ENCODE results near the gene EVC2.
A peak's percentile ranks its signal among the peaks of the same experiment; 100 is the strongest.

EVC2 gene

DNA sequence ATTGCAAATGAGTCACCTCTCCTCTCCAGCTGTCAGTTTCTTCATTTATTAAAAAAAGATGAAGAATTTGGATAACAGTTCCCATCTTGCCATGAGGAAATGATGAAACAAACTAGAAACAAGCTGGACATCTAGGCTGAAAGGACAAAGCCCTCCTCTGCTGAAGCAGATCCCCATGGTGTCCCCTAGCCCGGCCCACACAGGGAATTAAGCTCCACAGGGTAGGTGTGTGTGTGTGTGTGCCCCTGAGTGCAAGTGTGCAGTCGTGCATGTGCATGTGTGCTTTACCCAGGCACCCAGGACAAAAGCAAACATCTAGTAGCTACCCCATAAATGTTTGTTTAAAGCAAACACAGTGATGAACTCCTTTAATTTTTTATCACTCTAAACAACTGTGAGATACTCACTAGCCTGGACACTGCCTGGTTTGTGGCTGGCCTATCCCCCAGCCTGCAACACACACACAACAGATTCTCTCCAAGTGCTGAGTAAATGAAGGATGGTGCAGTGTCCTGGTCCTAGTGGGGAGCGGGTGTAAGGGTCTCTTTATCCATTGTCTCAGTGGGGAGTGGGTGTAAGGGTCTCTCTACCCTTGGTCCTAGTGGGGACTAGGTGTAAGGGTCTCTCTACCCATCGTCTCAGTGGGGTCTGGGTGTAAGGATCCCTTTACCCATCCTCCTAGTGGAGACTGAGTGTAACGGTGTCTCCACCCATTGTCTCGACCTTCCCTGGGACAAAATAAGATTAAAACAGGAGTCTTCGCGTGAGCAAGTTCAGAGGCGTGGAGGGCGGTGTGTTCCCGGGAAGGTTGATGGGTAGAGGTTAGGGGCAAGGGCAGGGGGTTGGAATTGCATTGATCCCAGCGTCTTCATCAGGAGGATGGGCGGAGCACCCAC is 2.0 kb upstream of the EVC2 start:
- no peak for DNase-seq (ENCODE audit: low spot score)
- peaks cover 18% of the 10 kb centered on the region for H3K4me1 ChIP-seq (ENCODE audit: insufficient read depth, poor library complexity, severe bottlenecking)
- TF ChIP-seq CTCF (IDR thresholded peaks at IDR 0.05; ENCODE audit: poor library complexity, severe bottlenecking), result no peak

GRCh38 chr4:5709207-5709575 is 832 bp upstream of the EVC2 start:
- Histone ChIP-seq H3K9me3 (ENCODE audit: severe bottlenecking) (no peaks in the 10 kb centered on the region), H3K4me3 (ENCODE audit: severe bottlenecking) (no peak overlapping the region), H3K27ac (ENCODE audit: poor library complexity, severe bottlenecking) (peak overlapping the region; percentile 62), H3K36me3 (ENCODE audit: low read depth) (peaks cover 8% of the 10 kb centered on the region; the same call in 1 of the 2 replicates), H3K27me3 (ENCODE audit: insufficient read depth, poor library complexity, severe bottlenecking) (no peaks in the 10 kb centered on the region), H3K4me1 (ENCODE audit: insufficient read depth, poor library complexity, severe bottlenecking) (peaks cover 18% of the 10 kb centered on the region)
- DNase-seq (ENCODE audit: low spot score), result no peak
- ATAC-seq (ENCODE audit: low read depth), result no peak
- TF ChIP-seq CTCF (IDR thresholded peaks at IDR 0.05; ENCODE audit: poor library complexity, severe bottlenecking), result no peak

More for the DNA sequence above, 2.0 kb upstream of the EVC2 start:
- peak; percentile 11; the same call in 2 of the 3 replicates for ATAC-seq (ENCODE audit: low read depth)
- Histone ChIP-seq H3K9me3 (ENCODE audit: severe bottlenecking) (peaks cover 3% of the 10 kb centered on the region), H3K27ac (ENCODE audit: poor library complexity, severe bottlenecking) (peak overlapping the region; percentile 62), H3K4me3 (ENCODE audit: severe bottlenecking) (peak overlapping the region; percentile 62), H3K27me3 (ENCODE audit: insufficient read depth, poor library complexity, severe bottlenecking) (no peaks in the 10 kb centered on the region), H3K36me3 (ENCODE audit: low read depth) (peaks cover 13% of the 10 kb centered on the region)

GRCh38 chr4:5707778-5708448 is 446 bp downstream of the EVC2 start:
- peak; percentile 62 for ATAC-seq (ENCODE audit: low read depth)
- peak overlapping the region; percentile 78 for H3K4me3 ChIP-seq (ENCODE audit: severe bottlenecking)
- peaks cover 9% of the 10 kb centered on the region; the same call in 1 of the 2 replicates for H3K36me3 ChIP-seq (ENCODE audit: low read depth)
- peak overlapping the region; percentile 62 for H3K27ac ChIP-seq (ENCODE audit: poor library complexity, severe bottlenecking)
- H3K27me3 ChIP-seq (ENCODE audit: insufficient read depth, poor library complexity, severe bottlenecking), result no peaks in the 10 kb centered on the region
- TF ChIP-seq CTCF (IDR thresholded peaks at IDR 0.05; ENCODE audit: poor library complexity, severe bottlenecking), result peak; percentile 10
- no peaks in the 10 kb centered on the region for H3K9me3 ChIP-seq (ENCODE audit: severe bottlenecking)
- H3K4me1 ChIP-seq (ENCODE audit: insufficient read depth, poor library complexity, severe bottlenecking), result peaks cover 18% of the 10 kb centered on the region
- no peak for DNase-seq (ENCODE audit: low spot score)

- peak overlapping the region; percentile 78 for H3K4me3 ChIP-seq (ENCODE audit: severe bottlenecking)
Measured at GRCh38 chr4:5707366-5707765, 993 bp downstream of the EVC2 start.

More at GRCh38 chr4:5707366-5707765, 993 bp downstream of the EVC2 start:
- Histone ChIP-seq H3K27ac (ENCODE audit: poor library complexity, severe bottlenecking) (peak overlapping the region; percentile 62), H3K9me3 (ENCODE audit: severe bottlenecking) (no peaks in the 10 kb centered on the region), H3K4me1 (ENCODE audit: insufficient read depth, poor library complexity, severe bottlenecking) (peaks cover 18% of the 10 kb centered on the region), H3K36me3 (ENCODE audit: low read depth) (peaks cover 14% of the 10 kb centered on the region; the same call in 1 of the 2 replicates), H3K27me3 (ENCODE audit: insufficient read depth, poor library complexity, severe bottlenecking) (no peaks in the 10 kb centered on the region)
- ATAC-seq (ENCODE audit: low read depth) (no peak), DNase-seq (ENCODE audit: low spot score) (no peak)
- TF ChIP-seq CTCF (IDR thresholded peaks at IDR 0.05; ENCODE audit: poor library complexity, severe bottlenecking), result no peak

Data from RWPE2 (cell line).